Panc1 (cell line): ENCODE results near the gene KRTAP2-1. TPM values are rescaled to one million over a fixed set of nuclear protein-coding genes. Genes with fewer than 3 reads are reported as not detected.

Experiments used
- total RNA-seq: library from RNA; stranded (reverse); gene quantifications from one replicate; pipeline ENCODE4 v1.2.1, GENCODE V29; 2021; ENCODE audit not compliant: unreplicated experiment

The KRTAP2-1 gene
- total RNA-seq, 1 experiment from 2014 or later = not detected

Other genes starting within 250 kb of the KRTAP2-1 start
- not detected for gene KRT28, start 247.4 kb downstream of the KRTAP2-1 start, total RNA-seq
- 70.8 TPM for gene KRT10, start 224.7 kb downstream of the KRTAP2-1 start, total RNA-seq
- not detected for gene KRT12, start 180.1 kb downstream of the KRTAP2-1 start, total RNA-seq
- 0.13 TPM for gene KRT20, start 162.1 kb downstream of the KRTAP2-1 start, total RNA-seq
- not detected for gene KRT23, start 109.7 kb downstream of the KRTAP2-1 start, total RNA-seq
- not detected for gene KRT39, start 80.4 kb downstream of the KRTAP2-1 start, total RNA-seq
- gene KRT40, start 63.0 kb downstream of the KRTAP2-1 start, total RNA-seq = not detected
- not detected for gene KRTAP3-3, start 53.2 kb downstream of the KRTAP2-1 start, total RNA-seq
- not detected for gene KRTAP3-2, start 47.4 kb downstream of the KRTAP2-1 start, total RNA-seq
- not detected for gene KRTAP3-1, start 38.2 kb downstream of the KRTAP2-1 start, total RNA-seq
- gene KRTAP1-5, start 20.1 kb downstream of the KRTAP2-1 start, total RNA-seq = not detected
- gene KRTAP1-4, start 17.1 kb downstream of the KRTAP2-1 start, total RNA-seq = not detected
- not detected for gene KRTAP1-3, start 12.4 kb downstream of the KRTAP2-1 start, total RNA-seq
- not detected for gene KRTAP1-1, start 5.9 kb downstream of the KRTAP2-1 start, total RNA-seq
- gene KRTAP2-2, start 7.9 kb upstream of the KRTAP2-1 start, total RNA-seq = not detected
- gene KRTAP2-3, start 12.8 kb upstream of the KRTAP2-1 start, total RNA-seq = not detected
- gene KRTAP2-4, start 18.6 kb upstream of the KRTAP2-1 start, total RNA-seq = not detected
- not detected for gene KRTAP4-7, start 36.8 kb upstream of the KRTAP2-1 start, total RNA-seq
- gene KRTAP4-8, start 50.8 kb upstream of the KRTAP2-1 start, total RNA-seq = not detected
- gene KRTAP4-16, start 54.9 kb upstream of the KRTAP2-1 start, total RNA-seq = not detected
- gene KRTAP4-9, start 58.1 kb upstream of the KRTAP2-1 start, total RNA-seq = not detected
- gene KRTAP4-11, start 71.1 kb upstream of the KRTAP2-1 start, total RNA-seq = not detected
- gene KRTAP4-12, start 76.9 kb upstream of the KRTAP2-1 start, total RNA-seq = not detected
- gene KRTAP4-6, start 93.2 kb upstream of the KRTAP2-1 start, total RNA-seq = not detected
- not detected for gene KRTAP4-5, start 102.5 kb upstream of the KRTAP2-1 start, total RNA-seq
- gene KRTAP4-4, start 113.4 kb upstream of the KRTAP2-1 start, total RNA-seq = not detected
- gene KRTAP4-3, start 120.9 kb upstream of the KRTAP2-1 start, total RNA-seq = not detected
- gene KRTAP4-2, start 130.9 kb upstream of the KRTAP2-1 start, total RNA-seq = not detected
- not detected for gene KRTAP4-1, start 137.6 kb upstream of the KRTAP2-1 start, total RNA-seq
- not detected for gene KRTAP9-1, start 142.6 kb upstream of the KRTAP2-1 start, total RNA-seq
- not detected for gene KRTAP9-2, start 179.3 kb upstream of the KRTAP2-1 start, total RNA-seq
- gene KRTAP9-3, start 185.1 kb upstream of the KRTAP2-1 start, total RNA-seq = not detected
- not detected for gene KRTAP9-8, start 190.7 kb upstream of the KRTAP2-1 start, total RNA-seq
- gene KRTAP9-4, start 202.4 kb upstream of the KRTAP2-1 start, total RNA-seq = not detected
- gene KRTAP9-9, start 208.1 kb upstream of the KRTAP2-1 start, total RNA-seq = not detected
- gene KRTAP9-6, start 218.1 kb upstream of the KRTAP2-1 start, total RNA-seq = not detected
- gene KRTAP9-7, start 228.4 kb upstream of the KRTAP2-1 start, total RNA-seq = not detected